RKO (cell line): ENCODE results near the gene CFAP73.

ENCODE experiments used
- DNase-seq: peaks from one replicate; pipeline ENCODE4 v3.0.0-alpha.2; 2016; ENCODE audit warnings: low spot score

Gene CFAP73

DNA sequence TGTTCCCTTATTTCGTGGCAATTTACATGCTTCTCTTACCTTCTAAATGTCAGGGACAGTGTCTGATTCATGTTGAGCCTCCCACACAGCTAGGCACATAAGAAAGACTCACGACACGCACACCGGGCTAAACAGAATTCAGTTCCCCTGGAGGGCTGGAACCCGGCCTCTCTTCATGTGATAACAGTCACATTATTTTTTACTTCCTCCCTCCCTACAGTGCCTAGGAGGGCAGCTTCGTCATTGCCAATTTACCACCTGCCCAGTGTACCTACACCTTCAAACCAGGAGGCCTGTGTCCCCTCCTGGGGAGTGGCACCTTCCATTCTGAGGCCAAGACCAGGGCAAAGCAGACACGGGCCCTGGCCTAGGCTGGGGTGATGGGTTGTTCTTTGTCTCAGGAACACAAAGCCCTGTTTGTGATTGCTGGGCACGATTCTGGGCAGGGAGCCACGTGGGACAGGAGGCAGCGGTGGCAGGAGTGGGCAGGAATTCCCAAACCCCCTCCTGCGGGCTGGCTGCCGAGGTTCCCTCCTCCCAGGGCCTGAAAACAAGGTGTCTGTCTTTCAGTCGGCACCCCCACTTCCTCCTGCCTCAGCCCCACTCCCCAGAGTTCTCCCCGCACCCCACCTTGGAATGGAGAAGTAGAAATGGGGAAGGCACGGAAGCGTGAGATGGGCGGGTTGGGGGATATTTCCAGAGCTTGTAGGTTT, 7.2 kb upstream of the CFAP73 start:
- DNase-seq: no peak

DNA sequence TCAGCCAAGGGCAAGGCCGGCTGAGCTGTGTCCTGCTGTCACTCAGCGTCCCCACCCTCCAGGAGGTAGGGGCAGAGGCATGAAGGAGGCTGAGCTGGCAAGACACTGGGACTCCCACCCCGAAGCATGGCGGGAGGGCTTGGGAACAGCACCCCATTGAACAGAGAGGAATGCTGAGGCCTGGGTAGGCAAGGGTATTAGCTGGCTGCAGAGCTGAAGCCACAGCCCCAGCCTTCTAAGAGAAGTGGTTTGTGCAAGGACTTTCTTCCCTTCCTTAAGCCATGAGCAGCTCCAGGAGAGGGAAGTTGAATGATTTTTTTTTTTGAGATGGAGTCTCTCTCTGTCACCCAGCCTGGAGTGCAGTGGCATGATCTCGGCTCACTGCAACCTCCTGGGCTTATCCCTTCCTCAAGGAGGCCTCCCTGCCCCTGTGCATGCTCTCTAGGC, 6.6 kb upstream of the CFAP73 start:
- DNase-seq: no peak

DNA sequence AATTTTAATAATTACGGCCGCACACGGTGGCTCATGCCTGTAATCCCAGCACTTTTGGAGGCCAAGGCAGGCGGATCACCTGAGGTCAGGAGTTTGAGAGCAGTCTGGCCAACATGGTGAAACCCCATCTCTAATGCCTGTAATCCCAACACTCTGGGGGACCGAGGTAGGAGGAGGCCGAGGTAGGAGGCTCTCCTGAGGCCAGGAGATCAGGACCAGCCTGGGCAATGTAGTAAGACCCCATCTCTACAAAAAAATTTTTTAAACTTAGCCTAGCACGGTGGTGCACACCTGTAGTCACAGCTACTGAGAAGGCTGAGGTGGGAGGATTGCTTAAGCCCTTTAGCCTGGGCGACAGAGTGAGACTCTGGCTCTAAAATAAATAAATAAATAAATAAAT, 5.6 kb upstream of the CFAP73 start:
- DNase-seq: no peak

DNA sequence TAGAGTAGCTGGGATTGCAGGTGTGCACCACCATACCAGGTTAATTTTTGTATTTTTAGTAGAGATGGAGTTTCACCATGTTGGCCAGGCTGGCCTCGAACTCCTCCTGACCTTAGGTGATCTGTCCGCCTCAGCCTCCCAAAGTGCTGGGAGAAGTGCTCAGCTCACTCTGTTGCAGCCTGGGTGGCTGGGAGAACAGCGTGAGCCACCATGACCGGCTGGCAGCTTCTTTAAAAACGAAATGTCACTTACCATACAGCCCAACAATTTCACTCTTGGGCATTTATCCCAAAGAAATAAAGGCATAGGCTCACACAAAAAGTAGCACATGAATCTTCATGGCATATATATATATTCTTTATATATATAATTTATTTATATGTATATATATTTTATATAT, 4.7 kb upstream of the CFAP73 start:
- DNase-seq: no peak

DNA sequence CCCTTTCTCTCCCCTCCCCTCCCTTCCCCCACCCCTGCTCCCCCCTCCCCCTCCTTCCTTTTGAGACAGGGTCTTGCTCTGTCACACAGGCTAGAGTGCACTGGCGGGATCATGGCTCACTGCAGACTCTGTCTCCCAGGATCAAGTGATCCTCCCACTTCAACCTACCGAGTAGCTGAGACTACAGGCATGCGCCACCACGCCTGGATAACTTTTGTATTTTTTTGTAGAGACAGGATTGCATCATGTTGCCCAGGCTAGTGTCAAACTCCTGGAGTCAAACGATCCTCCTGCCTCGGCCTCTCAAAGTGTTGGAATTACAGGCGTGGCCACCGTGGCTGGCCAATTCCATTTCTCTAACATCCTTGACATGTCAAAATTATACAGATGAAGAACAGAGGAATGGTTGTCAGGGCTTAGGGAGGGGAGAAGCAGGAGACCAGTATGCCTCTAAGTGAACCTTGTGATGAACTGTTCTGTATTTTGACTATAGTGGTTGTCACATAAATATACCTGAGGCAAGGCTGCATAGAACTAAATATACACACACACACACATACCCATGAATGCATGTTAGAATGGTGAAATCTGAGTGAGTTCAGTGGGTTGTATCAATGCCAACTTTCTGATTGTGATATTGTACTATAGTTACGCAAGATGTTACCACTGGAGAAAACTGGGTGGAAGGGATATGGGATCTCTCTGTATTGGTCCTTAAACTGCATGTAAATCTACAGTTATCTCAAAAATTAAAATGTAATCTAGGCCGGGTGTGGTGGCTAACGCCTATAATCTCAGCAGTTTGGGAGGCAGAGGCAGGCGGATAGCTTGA, 3.6 kb upstream of the CFAP73 start:
- no peak for DNase-seq

DNA sequence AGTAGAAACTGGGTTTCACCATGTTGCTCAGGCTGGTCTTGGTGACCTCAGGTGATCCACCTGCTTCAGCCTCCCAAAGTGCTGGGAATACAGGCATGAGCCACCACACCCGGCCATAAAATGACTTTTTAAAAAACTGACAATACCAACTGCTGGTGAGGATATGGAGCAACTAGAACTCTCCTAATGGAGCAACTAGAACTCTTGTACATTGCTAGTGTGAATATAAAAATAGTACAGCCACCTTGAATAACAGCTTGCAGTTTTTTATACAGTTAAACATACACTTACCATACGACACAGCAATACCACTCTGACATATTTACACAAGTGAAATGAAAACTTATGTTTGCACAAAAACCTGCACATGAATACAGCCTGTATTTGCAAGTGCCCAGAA, 2.5 kb upstream of the CFAP73 start:
- DNase-seq: no peak

DNA sequence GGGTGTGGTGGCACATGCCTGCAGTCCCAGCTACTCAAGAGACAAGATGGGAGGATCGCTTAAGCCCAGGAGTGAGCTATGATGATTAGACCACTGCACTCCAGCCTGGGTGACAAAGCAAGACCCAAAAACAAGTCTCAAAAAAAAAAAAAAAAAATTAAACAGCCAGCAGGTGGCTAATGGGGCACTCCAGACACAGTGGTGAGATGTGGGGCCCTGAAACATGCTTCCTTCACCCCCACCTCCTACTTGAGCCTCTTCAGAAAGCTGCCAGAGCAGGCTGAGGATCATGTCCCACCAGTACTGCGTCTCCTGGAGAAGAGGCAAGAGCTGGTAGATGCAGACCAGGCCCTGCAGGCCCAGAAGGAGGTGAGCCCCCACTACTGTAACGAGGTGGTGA, 2.1 kb downstream of the CFAP73 start:
- no peak for DNase-seq

DNA sequence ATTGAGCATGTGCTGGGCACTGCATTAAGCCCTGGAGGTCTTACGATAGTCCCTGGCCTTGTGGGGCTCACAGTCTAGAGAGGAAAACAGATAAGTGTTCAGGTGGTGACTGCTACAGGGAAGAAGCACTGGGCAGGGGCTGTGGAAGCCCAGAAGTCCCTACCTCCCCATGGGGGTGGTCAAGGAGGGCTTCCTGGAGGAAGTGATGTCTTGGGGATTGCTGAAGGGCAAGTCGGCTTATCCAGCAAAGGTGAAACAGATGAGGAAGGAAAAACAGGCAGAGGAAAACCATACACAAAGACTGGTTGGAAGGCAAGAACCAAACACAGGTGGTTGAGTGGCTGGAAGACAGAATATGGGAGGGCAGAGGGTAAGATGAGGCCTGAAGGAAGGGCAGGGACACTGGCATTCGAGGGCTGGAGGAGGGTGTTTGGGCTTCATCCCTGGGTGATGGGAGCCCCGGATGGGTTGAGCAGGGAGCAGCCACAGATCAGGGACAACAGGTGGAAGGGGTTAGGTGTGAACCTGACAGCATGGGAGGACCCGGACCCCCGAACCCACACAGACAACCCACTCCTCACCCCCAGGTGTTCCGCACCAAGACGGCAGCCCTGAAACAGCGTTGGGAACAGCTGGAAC, 2.8 kb downstream of the CFAP73 start:
- no peak for DNase-seq

DNA sequence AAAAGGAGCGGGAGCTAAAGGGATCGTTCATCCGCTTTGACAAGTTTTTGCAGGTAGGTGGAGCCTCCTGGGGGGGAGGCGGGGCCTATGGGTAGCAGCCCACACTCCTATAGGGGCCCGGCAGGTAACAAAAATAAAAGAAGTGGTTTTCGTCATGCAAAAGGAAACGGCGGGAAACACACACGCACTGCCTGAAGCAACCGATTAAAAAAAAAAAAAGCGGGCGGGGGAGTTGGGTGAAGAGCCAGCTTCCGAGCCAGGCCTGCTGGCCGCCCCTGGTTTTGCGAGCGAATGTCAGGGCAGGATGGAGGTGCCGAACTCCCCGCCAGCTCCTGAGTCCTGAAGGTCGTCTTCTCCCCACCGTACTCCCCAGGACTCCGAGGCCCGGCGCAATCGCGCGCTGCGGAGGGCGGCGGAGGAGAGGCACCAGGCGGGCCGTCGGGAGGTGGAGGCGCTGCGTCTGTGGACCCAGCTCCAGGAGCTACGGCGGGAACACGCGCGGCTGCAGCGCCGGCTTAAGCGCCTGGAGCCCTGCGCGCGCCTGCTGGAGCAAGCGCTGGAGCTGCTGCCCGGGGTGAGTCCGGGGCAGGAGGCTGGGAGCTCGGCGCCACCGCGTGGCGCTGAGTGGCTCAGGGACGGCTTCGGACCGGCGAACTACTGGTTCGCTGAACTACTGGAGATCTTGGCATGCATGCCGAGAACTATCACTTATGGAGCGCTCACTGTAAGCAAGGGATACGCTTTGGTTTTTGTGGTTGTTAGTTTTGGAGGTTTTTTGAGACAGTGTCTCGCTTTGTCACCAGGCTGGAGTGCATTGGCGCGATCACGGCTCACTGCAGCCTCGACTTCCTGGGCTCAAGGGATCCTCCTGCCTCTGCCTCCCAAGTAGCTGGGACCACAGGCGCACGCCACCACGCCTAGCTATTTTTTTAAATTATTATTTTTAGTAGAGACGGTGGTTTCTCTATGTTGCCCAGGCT, 3.6 kb downstream of the CFAP73 start:
- peak; percentile 42 for DNase-seq

DNA sequence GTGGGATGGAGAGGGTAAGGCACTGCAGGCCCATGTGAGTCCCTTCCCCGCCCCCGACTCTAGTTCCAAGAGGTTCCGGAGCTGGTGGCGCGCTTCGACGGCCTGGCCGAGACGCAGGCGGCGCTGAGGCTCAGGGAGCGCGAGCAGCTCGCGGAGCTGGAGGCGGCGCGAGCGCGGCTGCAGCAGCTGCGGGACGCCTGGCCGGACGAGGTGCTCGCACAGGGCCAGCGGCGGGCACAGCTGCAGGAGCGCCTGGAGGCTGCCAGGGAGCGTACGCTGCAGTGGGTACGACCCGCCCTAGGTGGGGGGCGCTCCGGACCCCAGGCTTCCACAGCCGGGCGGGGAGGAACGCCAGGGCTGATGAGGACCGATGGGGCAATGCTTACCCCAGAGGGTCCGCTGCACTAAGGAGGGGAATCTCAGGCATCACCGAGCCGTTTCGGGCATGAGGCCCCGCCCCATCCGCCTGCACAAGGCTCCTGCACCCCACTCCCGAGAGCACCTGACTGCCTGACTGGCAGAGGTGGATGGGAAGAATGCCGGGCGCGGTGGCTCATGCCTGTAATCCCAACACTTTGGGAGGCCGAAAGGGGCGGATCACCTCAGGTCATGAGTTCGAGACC, 4.9 kb downstream of the CFAP73 start:
- no peak for DNase-seq

DNA sequence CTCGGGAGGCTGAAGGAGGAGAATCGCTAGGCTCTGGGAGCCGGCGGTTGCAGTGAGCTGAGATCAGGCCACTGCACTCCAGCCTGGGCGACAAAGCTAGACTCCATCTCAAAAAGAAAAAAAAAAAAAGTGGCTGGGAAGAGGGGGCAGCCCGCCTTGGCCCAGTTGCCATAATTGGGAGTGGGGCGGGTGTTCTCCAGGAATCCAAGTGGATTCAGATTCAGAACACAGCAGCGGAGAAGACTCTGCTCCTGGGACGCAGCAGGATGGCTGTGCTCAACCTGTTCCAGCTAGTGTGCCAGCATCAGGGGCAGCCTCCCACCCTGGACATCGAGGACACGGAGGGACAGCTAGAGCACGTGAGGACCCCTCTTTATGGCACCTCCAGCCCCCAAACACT, 5.5 kb downstream of the CFAP73 start:
- no peak for DNase-seq

DNA sequence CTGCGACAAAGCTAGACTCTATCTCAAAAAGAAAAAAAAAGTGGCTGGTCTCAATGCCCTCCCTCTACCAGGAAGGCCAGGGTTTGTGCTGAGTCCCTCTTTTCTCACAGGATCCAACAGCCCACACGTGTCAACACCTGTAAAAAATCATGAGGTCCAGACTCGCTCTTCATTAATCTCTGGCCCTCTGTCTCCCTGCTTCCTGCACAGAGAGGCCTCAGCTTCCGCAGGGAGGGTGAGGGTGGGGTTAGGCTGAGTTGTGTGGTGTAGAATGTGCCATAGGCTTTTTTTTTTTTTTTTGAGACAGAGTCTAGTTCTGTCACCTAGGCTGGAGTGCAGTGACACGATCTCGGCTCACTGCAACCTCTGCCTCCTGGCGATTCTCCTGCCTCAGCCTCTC, 6.1 kb downstream of the CFAP73 start:
- DNase-seq: no peak

DNA sequence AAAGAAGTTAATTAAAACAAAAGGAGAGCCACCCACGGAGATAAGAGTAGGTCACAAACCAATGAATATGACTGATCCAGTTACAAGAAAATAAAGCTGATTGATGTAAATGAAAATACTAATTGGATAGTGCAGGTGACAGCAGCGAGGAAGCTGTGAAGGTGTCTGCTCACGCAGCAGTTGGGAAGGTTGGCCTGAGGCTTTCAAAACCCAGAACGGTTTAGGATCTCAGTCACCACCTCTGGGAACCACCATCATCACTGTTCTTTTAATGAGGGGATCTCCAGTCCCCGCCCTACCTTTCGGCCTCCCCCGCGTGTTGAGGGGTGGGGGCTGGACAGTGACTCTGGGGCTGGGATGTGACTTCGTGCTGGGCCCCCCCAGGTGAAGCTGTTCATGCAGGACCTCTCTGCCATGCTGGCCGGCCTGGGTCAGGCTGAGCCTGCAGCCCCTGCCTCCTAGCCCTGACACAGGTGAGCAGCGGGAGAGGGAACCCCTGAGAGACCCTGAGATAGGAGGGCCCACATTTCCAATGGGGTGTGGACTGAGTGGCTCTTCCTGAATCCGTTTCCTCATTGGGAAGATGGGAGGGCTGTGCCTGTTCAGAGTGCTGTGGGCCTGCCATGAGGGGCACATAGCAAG, 7.8 kb downstream of the CFAP73 start:
- no peak for DNase-seq

DNA sequence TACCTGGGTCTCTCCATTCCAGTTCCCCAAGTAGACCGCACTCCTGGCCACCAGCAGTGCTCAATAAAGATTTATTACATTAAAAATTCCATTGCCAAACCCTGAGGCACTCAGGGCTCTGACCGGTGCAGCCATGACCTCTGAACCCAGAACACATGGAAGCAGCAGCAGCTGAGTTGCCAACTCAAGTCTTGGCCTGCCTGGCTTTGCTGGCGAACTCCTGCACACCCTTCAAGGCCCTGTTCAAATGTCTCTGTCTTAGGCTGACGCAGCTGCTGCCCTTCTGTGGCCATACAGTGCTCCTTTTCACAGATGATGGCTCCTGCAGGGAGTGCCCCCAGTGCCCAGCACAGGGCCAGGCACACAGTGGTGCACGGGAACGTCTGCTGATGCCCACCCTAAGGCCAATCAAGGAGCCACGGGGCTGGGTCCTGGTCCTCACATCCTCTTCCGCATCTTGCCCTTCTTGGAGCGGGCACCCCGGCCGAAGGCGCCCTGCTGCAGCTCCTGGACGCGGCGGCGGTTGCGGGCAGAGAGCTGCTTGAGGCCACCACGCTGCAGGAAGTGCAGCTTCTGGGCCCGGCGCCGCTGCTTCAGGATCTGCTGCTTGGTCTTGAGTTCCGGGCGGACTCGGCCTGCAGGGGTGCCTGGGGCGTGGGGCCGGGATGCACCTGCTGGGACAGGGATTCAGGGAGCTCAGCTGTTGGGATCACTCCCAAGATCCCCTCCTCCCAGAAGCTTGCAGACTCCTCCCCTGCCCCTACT, 9.1 kb downstream of the CFAP73 start:
- no peak for DNase-seq

DNA sequence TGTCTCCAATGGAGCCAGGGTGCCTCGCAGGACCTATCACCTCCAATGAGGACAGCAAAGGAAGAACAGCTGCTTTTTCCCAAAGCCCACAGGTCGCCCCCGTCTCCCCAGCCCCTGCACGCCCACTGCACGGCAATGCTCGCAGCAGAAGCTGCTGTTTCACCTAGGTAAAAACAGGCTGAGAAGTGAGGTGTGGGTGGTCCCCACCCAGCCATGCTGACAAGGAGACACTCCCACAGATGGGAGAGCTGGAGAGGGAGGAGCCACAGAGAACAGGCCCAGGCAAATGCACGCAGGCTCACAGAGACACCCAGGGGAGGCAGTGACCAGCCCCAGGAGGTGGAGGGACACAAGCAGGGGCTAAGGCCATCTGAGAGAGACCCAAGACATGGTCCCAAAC, 10.4 kb downstream of the CFAP73 start:
- no peak for DNase-seq

DNA sequence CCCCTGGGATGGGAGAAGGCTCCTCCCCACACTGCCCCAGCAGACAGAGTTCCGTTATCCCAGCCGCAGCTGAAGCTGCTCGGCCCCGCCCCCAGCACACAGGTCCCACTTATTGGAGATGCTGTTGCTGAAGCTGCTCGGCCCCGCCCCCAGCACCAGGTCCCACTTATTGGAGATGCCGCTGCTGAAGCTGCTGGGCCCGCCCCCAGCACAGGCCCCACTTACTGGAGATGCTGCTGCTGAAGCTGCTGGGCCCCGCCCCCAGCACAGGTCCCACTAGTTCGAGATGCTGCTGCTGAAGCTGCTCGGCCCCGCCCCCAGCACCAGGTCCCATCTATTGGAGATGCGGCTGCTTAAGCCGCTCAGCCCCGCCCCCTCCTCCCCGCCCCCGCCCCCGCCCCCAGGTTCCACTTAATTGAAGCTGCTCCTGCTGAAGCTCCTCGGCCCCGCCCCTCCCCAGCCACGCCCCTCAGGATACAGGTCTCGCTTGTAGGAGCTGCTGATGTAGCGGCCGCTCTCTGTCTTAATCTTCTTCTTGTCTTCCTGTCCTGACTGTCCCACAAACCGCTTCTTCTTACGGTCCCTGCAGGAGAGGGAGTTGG, 12.0 kb downstream of the CFAP73 start:
- DNase-seq: no peak

DNA sequence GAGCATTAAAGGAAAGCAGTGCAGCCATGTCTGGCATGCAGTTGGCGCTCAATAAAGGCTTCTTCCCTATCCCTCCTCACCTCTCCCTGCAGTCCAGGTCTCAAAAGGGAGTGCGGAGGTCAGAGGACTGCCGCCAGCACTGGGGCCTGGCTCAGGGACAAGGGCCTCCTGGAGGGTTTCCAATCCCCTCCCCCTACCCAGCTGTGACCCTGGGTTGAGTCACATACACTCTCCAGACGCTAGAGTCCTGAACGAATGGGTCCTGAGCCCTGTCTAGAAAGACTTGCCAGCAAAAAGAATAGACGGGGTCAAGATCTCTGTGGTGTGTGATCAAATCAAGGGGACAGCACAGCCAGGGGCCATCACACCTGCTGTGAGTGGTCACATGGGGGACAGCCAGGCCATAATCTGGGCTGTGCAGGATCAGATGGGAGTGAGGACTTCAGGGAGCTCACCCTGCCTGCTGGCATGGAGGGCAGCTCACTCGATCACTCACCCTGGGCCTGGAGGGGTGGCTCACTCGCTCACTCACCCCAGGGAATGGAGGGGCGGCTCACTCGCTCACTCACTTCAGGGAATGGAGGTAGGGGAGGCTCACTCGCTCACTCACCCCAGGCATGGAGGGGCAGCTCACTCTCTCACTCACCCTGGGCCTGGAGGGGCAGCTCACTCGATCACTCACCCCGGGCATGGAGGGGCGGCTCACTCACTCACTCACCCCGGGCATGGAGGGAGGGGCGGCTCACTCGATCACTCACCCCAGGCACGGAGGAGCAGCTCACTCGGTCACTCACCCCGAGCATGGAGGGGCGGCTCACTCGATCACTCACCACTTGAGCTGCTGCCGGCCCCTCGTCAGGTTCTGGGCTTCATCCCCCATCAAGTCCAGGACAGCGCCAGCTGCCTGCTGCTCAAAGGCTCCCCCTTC, 12.8 kb downstream of the CFAP73 start:
- DNase-seq: peak; percentile 32

DNA sequence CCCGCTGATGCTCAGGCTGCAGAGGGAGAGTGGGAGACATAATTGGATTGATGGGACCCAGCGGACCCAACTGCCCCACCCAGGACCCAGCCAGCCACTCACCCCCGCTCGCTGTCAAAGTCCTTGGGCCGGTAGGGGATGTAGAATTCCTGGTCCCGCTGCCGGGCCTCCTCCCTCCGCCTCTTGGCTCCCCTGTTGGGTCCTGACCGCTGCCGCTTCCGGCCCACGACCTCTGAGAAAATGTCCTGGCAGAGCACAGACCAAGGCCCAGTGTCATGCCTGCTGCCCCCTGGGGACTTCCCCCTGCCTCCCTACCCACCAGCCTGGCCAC, 13.5 kb downstream of the CFAP73 start:
- no peak for DNase-seq

DNA sequence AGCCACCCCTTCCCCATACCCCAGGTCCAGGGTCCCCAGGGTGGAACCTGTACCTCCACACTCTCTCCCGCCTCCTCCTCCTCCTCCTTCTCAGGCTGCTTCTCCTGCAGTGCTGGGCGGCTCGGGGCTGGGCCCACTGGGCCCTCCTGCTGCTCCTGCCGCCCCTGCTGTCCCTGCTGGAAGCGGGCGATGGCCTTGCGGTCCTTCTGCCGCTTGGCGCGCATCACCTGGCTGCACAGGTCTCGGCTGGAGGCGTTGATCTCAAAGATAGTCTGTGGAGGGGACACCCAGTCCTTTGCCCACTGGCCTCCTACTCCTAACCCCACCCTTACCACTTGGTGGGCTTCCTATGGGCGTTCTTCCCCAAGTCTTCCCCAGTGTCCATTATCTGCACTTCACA, 14.5 kb downstream of the CFAP73 start:
- DNase-seq: no peak
